NT2/D1 (cell line): Measurements from ENCODE around the gene FOXC1.

ENCODE experiments used
- SUZ12 ChIP-seq: IDR thresholded peaks from 2 replicates; pipeline ENCODE4 v1.6.1; 2011; ENCODE audit not compliant: insufficient read length, insufficient read depth; ENCODE audit errors: extremely low read depth
- YY1 ChIP-seq: IDR thresholded peaks from 2 replicates; pipeline ENCODE4 v1.6.1; 2011; ENCODE audit not compliant: insufficient read length, insufficient read depth

GRCh38 chr6:1570848-1571247 lies 38.9 kb upstream of the FOXC1 start:
- TF ChIP-seq YY1, result no peak
- TF ChIP-seq SUZ12, result no peak
